K562 (cell line): ENCODE measurements around the gene GDF7.

ENCODE experiments used
- DDX20 ChIP-seq: fragments of 450-650 bp; IDR thresholded peaks from 2 replicates; pipeline ENCODE4 v1.6.1; 2016; ENCODE audit warnings: missing genetic modification characterization, low read depth, mild to moderate bottlenecking, missing compliant biosample characterization, moderate library complexity
- GTF2E2 ChIP-seq: fragments of 200-800 bp; sonication (Bioruptor generic); IDR thresholded peaks from 2 replicates; pipeline ENCODE4 v1.6.1; 2016; ENCODE audit warnings: missing genetic modification characterization, missing compliant biosample characterization
- MEIS2 ChIP-seq: fragments of 450-650 bp; IDR thresholded peaks from 2 replicates; pipeline ENCODE4 v1.6.1; 2014; ENCODE audit warnings: mild to moderate bottlenecking; ENCODE audit not compliant: partially characterized antibody

GRCh38 chr2:20682167-20682920, 15.4 kb downstream of the GDF7 start:
- no peak for TF ChIP-seq MEIS2
- no peak for TF ChIP-seq DDX20
- TF ChIP-seq GTF2E2 = no peak
